GM12878 (cell line): ENCODE data around the gene ACO1. TPM values are rescaled to one million over a fixed set of nuclear protein-coding genes. Genes with fewer than 3 reads are reported as not detected.

ENCODE experiments used
- ATF2 ChIP-seq: IDR thresholded peaks from 2 replicates; pipeline ENCODE4 v1.6.1; 2012; ENCODE audit warnings: low read length, inconsistent platforms
- BCL3 ChIP-seq: IDR thresholded peaks from 2 replicates; pipeline ENCODE4 v1.6.1; 2011; ENCODE audit warnings: borderline replicate concordance, low read depth, mild to moderate bottlenecking, moderate library complexity, low read length; ENCODE audit not compliant: insufficient read depth, poor library complexity, severe bottlenecking
- BCLAF1 ChIP-seq: fragments of 450-650 bp; IDR thresholded peaks from 2 replicates; pipeline ENCODE4 v1.6.1; 2017; ENCODE audit warnings: antibody characterized with exemption, mild to moderate bottlenecking, moderate library complexity
- LARP7 ChIP-seq: fragments of 450-650 bp; IDR thresholded peaks from 2 replicates; pipeline ENCODE4 v1.6.1; 2017; ENCODE audit warnings: mild to moderate bottlenecking
- NBN ChIP-seq: fragments of 450-650 bp; IDR thresholded peaks from 2 replicates; pipeline ENCODE4 v1.6.1; 2016
- POU2F2 ChIP-seq: IDR thresholded peaks from 3 replicates; pipeline ENCODE4 v1.6.1; 2011; ENCODE audit warnings: low read depth, mild to moderate bottlenecking, low read length, borderline replicate concordance
- SMAD1 ChIP-seq: fragments of 450-650 bp; IDR thresholded peaks from 2 replicates; pipeline ENCODE4 v1.6.1; 2018; ENCODE audit warnings: mild to moderate bottlenecking, low read depth; ENCODE audit not compliant: partially characterized antibody
- ZNF622 ChIP-seq: fragments of 450-650 bp; IDR thresholded peaks from 2 replicates; pipeline ENCODE4 v1.6.1; 2017; ENCODE audit warnings: mild to moderate bottlenecking, inconsistent platforms
- polyA plus RNA-seq, 11 experiments: library from polyadenylated mRNA; depleted of rRNA in 4 of 11; unstranded in 6 of 11; stranded (reverse) in 5 of 11; fragments of >200 nt; fragmentation: Nextera tagmentation in 4 of 11; fragmentation: Illumina TruSeq in 1 of 11; extraction: Ambion mirVana in 4 of 11; extraction: Trizol in 1 of 11; gene quantifications; 1 replicate in 1 of 11; 2 replicates in 10 of 11; pipeline versions ENCODE4 v1.2.1 to v1.2.3, GENCODE V29; 2011 to 2016; ENCODE audit warnings: inconsistent platforms in 2 of 11, missing spikeins in 2 of 11, low read depth in 1 of 11
- total RNA-seq, 4 experiments: library from RNA; depleted of rRNA in 3 of 4; stranded (reverse); fragments of >200 nt in 3 of 4; fragmentation: Illumina TruSeq in 1 of 4; extraction: Trizol in 1 of 4; gene quantifications; 2 replicates each; pipeline versions ENCODE4 v1.2.1 to v1.2.3, GENCODE V29; 2013 to 2021
- TF ChIP-seq, protein P1 (sequence below): fragments of 450-650 bp; formaldehyde crosslinking; IDR thresholded peaks from 2 replicates; pipeline ENCODE4 v1.4.0; 2022; ENCODE audit warnings: mild to moderate bottlenecking, moderate library complexity
- TF ChIP-seq, protein P2 (sequence below): fragments of 450-650 bp; conservative IDR thresholded peaks from 2 replicates; pipeline ENCODE4 v1.6.1; 2017; ENCODE audit warnings: mild to moderate bottlenecking, moderate library complexity

The ACO1 gene
- total and polyA plus RNA-seq, 10 of the 15 experiments (the other 5 are each of a cell fraction or from before 2014, with no cell fraction given) = 0.21 to 6.5 (median 3.3) TPM

DNA sequence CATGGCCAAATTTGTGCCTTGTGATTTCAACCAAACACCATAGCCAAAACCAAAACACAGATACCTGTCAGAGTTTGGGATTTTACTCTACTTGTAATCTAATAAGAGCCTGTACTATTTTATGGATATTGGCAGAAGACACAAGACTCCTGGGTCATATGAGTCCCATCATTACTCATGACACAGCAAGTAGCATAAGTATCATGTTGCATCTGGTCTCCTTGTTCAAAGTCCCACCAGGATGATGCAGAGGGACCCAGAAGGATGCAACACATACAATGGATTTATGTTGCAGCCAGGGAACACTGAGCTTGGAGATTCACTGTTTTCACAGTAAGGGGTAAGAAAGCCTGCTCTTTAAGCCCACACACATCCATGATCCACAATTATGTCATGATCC is 13.2 kb upstream of the ACO1 start (continued):
- TF ChIP-seq ATF2 (no peak), POU2F2 (no peak), NBN (no peak), BCL3 (no peak), SMAD1 (no peak), ZNF622 (no peak), LARP7 (no peak), BCLAF1 (no peak)
- TF ChIP-seq, protein P1, sequence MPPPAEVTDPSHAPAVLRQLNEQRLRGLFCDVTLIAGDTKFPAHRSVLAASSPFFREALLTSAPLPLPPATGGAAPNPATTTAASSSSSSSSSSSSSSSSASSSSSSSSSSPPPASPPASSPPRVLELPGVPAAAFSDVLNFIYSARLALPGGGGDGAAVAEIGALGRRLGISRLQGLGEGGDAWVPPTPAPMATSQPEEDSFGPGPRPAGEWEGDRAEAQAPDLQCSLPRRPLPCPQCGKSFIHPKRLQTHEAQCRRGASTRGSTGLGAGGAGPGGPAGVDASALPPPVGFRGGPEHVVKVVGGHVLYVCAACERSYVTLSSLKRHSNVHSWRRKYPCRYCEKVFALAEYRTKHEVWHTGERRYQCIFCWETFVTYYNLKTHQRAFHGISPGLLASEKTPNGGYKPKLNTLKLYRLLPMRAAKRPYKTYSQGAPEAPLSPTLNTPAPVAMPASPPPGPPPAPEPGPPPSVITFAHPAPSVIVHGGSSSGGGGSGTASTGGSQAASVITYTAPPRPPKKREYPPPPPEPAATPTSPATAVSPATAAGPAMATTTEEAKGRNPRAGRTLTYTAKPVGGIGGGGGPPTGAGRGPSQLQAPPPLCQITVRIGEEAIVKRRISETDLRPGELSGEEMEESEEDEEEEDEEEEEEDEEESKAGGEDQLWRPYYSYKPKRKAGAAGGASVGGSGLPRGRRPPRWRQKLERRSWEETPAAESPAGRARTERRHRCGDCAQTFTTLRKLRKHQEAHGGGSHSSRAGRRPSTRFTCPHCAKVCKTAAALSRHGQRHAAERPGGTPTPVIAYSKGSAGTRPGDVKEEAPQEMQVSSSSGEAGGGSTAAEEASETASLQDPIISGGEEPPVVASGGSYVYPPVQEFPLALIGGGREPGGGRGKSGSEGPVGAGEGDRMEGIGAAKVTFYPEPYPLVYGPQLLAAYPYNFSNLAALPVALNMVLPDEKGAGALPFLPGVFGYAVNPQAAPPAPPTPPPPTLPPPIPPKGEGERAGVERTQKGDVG = no peak
- TF ChIP-seq, protein P2, sequence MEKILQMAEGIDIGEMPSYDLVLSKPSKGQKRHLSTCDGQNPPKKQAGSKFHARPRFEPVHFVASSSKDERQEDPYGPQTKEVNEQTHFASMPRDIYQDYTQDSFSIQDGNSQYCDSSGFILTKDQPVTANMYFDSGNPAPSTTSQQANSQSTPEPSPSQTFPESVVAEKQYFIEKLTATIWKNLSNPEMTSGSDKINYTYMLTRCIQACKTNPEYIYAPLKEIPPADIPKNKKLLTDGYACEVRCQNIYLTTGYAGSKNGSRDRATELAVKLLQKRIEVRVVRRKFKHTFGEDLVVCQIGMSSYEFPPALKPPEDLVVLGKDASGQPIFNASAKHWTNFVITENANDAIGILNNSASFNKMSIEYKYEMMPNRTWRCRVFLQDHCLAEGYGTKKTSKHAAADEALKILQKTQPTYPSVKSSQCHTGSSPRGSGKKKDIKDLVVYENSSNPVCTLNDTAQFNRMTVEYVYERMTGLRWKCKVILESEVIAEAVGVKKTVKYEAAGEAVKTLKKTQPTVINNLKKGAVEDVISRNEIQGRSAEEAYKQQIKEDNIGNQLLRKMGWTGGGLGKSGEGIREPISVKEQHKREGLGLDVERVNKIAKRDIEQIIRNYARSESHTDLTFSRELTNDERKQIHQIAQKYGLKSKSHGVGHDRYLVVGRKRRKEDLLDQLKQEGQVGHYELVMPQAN = no peak
